Neutrophil (primary cell): ENCODE measurements around the gene TMEFF2.

Source experiments
- H3K27ac ChIP-seq: fragments of 200-600 bp; sonication (generic); 2 replicates; pipeline ENCODE4 v1.5.1; 2016; ENCODE audit warnings: mild to moderate bottlenecking, moderate library complexity
- H3K27me3 ChIP-seq: fragments of 200-600 bp; sonication (generic); 2 replicates; pipeline ENCODE4 v1.6.0; 2016; ENCODE audit warnings: mild to moderate bottlenecking
- H3K36me3 ChIP-seq: fragments of 200-600 bp; sonication (generic); 2 replicates; pipeline ENCODE4 v1.5.1; 2017
- H3K4me1 ChIP-seq, 2 experiments: fragments of 200-600 bp in 1 of 2; sonication (generic) in 1 of 2; 1 replicate in 1 of 2; 2 replicates in 1 of 2; pipeline versions ENCODE4 v1.5.1 to v1.6.1; 2013 to 2016; ENCODE audit warnings: low read depth in 1 of 2, low read length in 1 of 2, mild to moderate bottlenecking in 1 of 2, moderate library complexity in 1 of 2; ENCODE audit not compliant: control insufficient read depth in 1 of 2, insufficient read depth in 1 of 2
- H3K4me3 ChIP-seq, 2 experiments: fragments of 200-600 bp in 1 of 2; sonication (generic) in 1 of 2; 1 replicate in 1 of 2; 2 replicates in 1 of 2; pipeline ENCODE4 v1.5.1; 2013 to 2016; ENCODE audit warnings: low read depth in 1 of 2, low read length in 1 of 2, mild to moderate bottlenecking in 1 of 2, moderate library complexity in 1 of 2
- H3K9me3 ChIP-seq: fragments of 200-600 bp; sonication (generic); 2 replicates; pipeline ENCODE4 v1.5.1; 2016
- CTCF ChIP-seq: fragments of 200-600 bp; sonication (generic); IDR thresholded peaks from 2 replicates; pipeline ENCODE4 v1.5.1; 2016; ENCODE audit warnings: antibody characterized with exemption

Gene TMEFF2

GRCh38 chr2:192005211-192005610 is 189.5 kb downstream of the TMEFF2 start:
- Histone ChIP-seq H3K9me3 (no peaks in the 10 kb centered on the region), H3K27ac (no peak overlapping the region), H3K36me3 (no peaks in the 10 kb centered on the region), H3K4me1 (no peaks in the 10 kb centered on the region), H3K27me3 (peaks cover 6% of the 10 kb centered on the region), H3K4me3 (no peak overlapping the region)
- no peak for TF ChIP-seq CTCF

GRCh38 chr2:192004188-192004963 is 190.4 kb downstream of the TMEFF2 start:
- H3K27ac ChIP-seq = no peak overlapping the region
- H3K27me3 ChIP-seq = no peaks in the 10 kb centered on the region
- no peak for TF ChIP-seq CTCF
- no peaks in the 10 kb centered on the region for H3K4me1 ChIP-seq
- no peak overlapping the region for H3K4me3 ChIP-seq
- H3K9me3 ChIP-seq = no peaks in the 10 kb centered on the region
- H3K36me3 ChIP-seq = no peaks in the 10 kb centered on the region

- Histone ChIP-seq H3K4me1 (no peaks in the 10 kb centered on the region), H3K36me3 (no peaks in the 10 kb centered on the region), H3K27ac (no peak overlapping the region), H3K9me3 (no peaks in the 10 kb centered on the region), H3K4me3 (no peak overlapping the region), H3K27me3 (no peaks in the 10 kb centered on the region)
- TF ChIP-seq CTCF = no peak
Measured at GRCh38 chr2:192002418-192002817, 192.3 kb downstream of the TMEFF2 start.

- Histone ChIP-seq H3K4me1 (no peaks in the 10 kb centered on the region), H3K9me3 (no peaks in the 10 kb centered on the region), H3K27me3 (no peaks in the 10 kb centered on the region), H3K27ac (no peak overlapping the region), H3K36me3 (no peaks in the 10 kb centered on the region), H3K4me3 (no peak overlapping the region)
- TF ChIP-seq CTCF = no peak
Measured at GRCh38 chr2:192000196-192000980, 194.3 kb downstream of the TMEFF2 start.

- Histone ChIP-seq H3K27me3 (no peaks in the 10 kb centered on the region), H3K4me3 (no peak overlapping the region), H3K4me1 (no peaks in the 10 kb centered on the region), H3K36me3 (no peaks in the 10 kb centered on the region), H3K27ac (no peak overlapping the region), H3K9me3 (no peaks in the 10 kb centered on the region)
- TF ChIP-seq CTCF = no peak
Measured at GRCh38 chr2:191999101-191999841, 195.5 kb downstream of the TMEFF2 start.
